OCI-M2 (cell line): ENCODE data around the gene PKHD1.

Source experiments
- DNase-seq: peaks from one replicate; lab custom pipeline; 2025; ENCODE audit not compliant: unreplicated experiment; lab: John Stamatoyannopoulos, UW

The PKHD1 gene

GRCh38 chr6:51569594-51569993 lies 517.8 kb downstream of the PKHD1 start:
- DNase-seq: no peak

- no peak for DNase-seq
Observed at GRCh38 chr6:51568771-51569170, 518.6 kb downstream of the PKHD1 start.

- no peak for DNase-seq
Observed at GRCh38 chr6:51565472-51565871, 521.9 kb downstream of the PKHD1 start.
